HCT116 (cell line): ENCODE measurements around the gene KIFAP3. TPM values are rescaled to one million over a fixed set of nuclear protein-coding genes. Genes with fewer than 3 reads are reported as not detected.

Experiments used
- ATAC-seq: fragments of 200-7000 bp; cut with Tn5 transposase; 2 replicates; pipeline ENCODE4 v1.9.1; 2020; ENCODE audit warnings: mild to moderate bottlenecking, moderate library complexity
- BruUV-seq: library from RNA; stranded (reverse); fragments of 400-500 nt; replicated peaks from 2 replicates; lab custom pipeline; 2021; lab: Mats Ljungman, UMichigan
- CTCF ChIA-PET: fragments of 300-600 bp; sonication (Branson Sonifier 250); formaldehyde crosslinking; loops from one replicate; lab custom pipeline; 2021; ENCODE audit warnings: antibody characterized with exemption; lab: Charles Lee
- POLR2A ChIA-PET: fragments of 300-600, 350-600 bp; sonication (Branson Sonifier 250); formaldehyde crosslinking; loops from one replicate; lab custom pipeline; 2021; ENCODE audit warnings: antibody characterized with exemption; lab: Charles Lee
- RAD21 ChIA-PET, 2 experiments: fragments of 300-600 bp; sonication (Branson Sonifier 250); formaldehyde crosslinking; loops; one replicate each; lab custom pipeline; 2023; ENCODE audit warnings: low total read pairs in 2 of 2; ENCODE audit not compliant: uncharacterized antibody in 2 of 2, unreplicated experiment in 2 of 2, low non-redundant PET in 1 of 2; lab: Charles Lee
- DNase-seq: peaks from one replicate; pipeline ENCODE4 v3.0.0-alpha.2; 2010; ENCODE audit warnings: low read depth, low spot score
- H2AFZ ChIP-seq: fragments of 200-600 bp; shearing (Covaris generic), sonication (generic); 2 replicates; pipeline ENCODE4 v1.6.1; 2017; ENCODE audit warnings: low read depth, mixed run types, mixed read lengths, antibody characterized with exemption, low read length; ENCODE audit not compliant: poor library complexity, severe bottlenecking
- H3K27ac ChIP-seq: 2 replicates; pipeline ENCODE4 v1.5.1; 2012; ENCODE audit warnings: low read depth, low read length
- H3K27me3 ChIP-seq: fragments of 200-600 bp; sonication (generic); 2 replicates; pipeline ENCODE4 v1.6.1; 2016; ENCODE audit warnings: mixed run types, low read length, mixed read lengths; ENCODE audit not compliant: insufficient read depth
- H3K36me3 ChIP-seq, 2 experiments: fragments of 200-500 bp in 1 of 2; fragments of 200-600 bp in 1 of 2; sonication (Bioruptor generic) in 1 of 2; sonication (generic) in 1 of 2; 2 replicates each; pipeline versions ENCODE4 v1.5.1 to v1.6.1; 2014 to 2016; ENCODE audit warnings: low read length in 2 of 2, inconsistent platforms in 1 of 2, mixed read lengths in 1 of 2, mixed run types in 1 of 2; ENCODE audit not compliant: insufficient read depth in 2 of 2, control insufficient read depth in 1 of 2
- H3K4me1 ChIP-seq, 2 experiments: fragments of 200-600 bp in 1 of 2; sonication (generic) in 1 of 2; 2 replicates each; pipeline versions ENCODE4 v1.5.1 to v1.6.1; 2012 to 2017; ENCODE audit warnings: low read length in 2 of 2, inconsistent platforms in 1 of 2, mild to moderate bottlenecking in 1 of 2, mixed read lengths in 1 of 2, mixed run types in 1 of 2, moderate library complexity in 1 of 2; ENCODE audit not compliant: insufficient read depth in 2 of 2, control insufficient read depth in 1 of 2
- H3K4me2 ChIP-seq: fragments of 200-600 bp; sonication (generic); 2 replicates; pipeline ENCODE4 v1.6.1; 2017; ENCODE audit warnings: mixed run types, low read length, mixed read lengths
- H3K4me3 ChIP-seq, 2 experiments: fragments of 200-600 bp in 1 of 2; sonication (generic) in 1 of 2; replicated peaks in 1 of 2; 2 replicates each; pipeline ENCODE4 v1.5.1; 2011 to 2016; ENCODE audit warnings: low read length in 2 of 2, control low read depth in 1 of 2, low read depth in 1 of 2, mild to moderate bottlenecking in 1 of 2, mixed read lengths in 1 of 2, mixed run types in 1 of 2
- H3K79me2 ChIP-seq: fragments of 200-600 bp; sonication (generic); 2 replicates; pipeline ENCODE4 v1.6.1; 2017; ENCODE audit warnings: mild to moderate bottlenecking, mixed run types, low read length, moderate library complexity, mixed read lengths; ENCODE audit not compliant: insufficient read depth
- H3K9ac ChIP-seq: fragments of 200-600 bp; sonication (generic); 2 replicates; pipeline ENCODE4 v1.6.1; 2016; ENCODE audit warnings: low read length, mixed read lengths
- H3K9me2 ChIP-seq: fragments of 200-600 bp; sonication (generic), shearing (Covaris generic); 2 replicates; pipeline ENCODE4 v1.6.1; 2017; ENCODE audit warnings: mixed run types, mild to moderate bottlenecking, moderate library complexity; ENCODE audit not compliant: insufficient read depth
- H3K9me3 ChIP-seq, 2 experiments: fragments of 200-500 bp in 1 of 2; fragments of 200-600 bp in 1 of 2; sonication (Bioruptor generic) in 1 of 2; sonication (generic) in 1 of 2; 2 replicates each; pipeline ENCODE4 v1.6.1; 2014 to 2017; ENCODE audit warnings: low read length in 2 of 2, mixed read lengths in 2 of 2, inconsistent platforms in 1 of 2, low read depth in 1 of 2, mild to moderate bottlenecking in 1 of 2, mixed run types in 1 of 2, moderate library complexity in 1 of 2; ENCODE audit not compliant: control insufficient read depth in 1 of 2, insufficient read depth in 1 of 2
- H4K20me1 ChIP-seq: fragments of 200-600 bp; sonication (generic), shearing (Covaris generic); 2 replicates; pipeline ENCODE4 v1.6.1; 2017; ENCODE audit warnings: mixed run types, mild to moderate bottlenecking, moderate library complexity; ENCODE audit not compliant: insufficient read depth
- ATF3 ChIP-seq: IDR thresholded peaks from 2 replicates; pipeline ENCODE4 v1.6.1; 2012
- CBX3 ChIP-seq: IDR thresholded peaks from 2 replicates; pipeline ENCODE4 v1.6.1; 2012; ENCODE audit warnings: low read depth
- JUND ChIP-seq: IDR thresholded peaks from 2 replicates; pipeline ENCODE4 v1.6.1; 2012
- POLR2AphosphoS5 ChIP-seq: IDR thresholded peaks from 2 replicates; pipeline ENCODE4 v1.6.1; 2011; ENCODE audit warnings: mild to moderate bottlenecking, low read depth, low read length, moderate library complexity
- RAD21 ChIP-seq: IDR thresholded peaks from 2 replicates; pipeline ENCODE4 v1.6.1; 2012; ENCODE audit warnings: low read depth, mild to moderate bottlenecking
- SRF ChIP-seq: IDR thresholded peaks from 2 replicates; pipeline ENCODE4 v1.6.1; 2012; ENCODE audit warnings: low read depth
- TCF7L2 ChIP-seq: IDR thresholded peaks from 2 replicates; pipeline ENCODE4 v1.7.0; 2011; ENCODE audit warnings: borderline replicate concordance, inconsistent platforms; ENCODE audit not compliant: insufficient read depth, insufficient read length; ENCODE audit errors: extremely low read depth
- ZBTB33 ChIP-seq: IDR thresholded peaks from 2 replicates; pipeline ENCODE4 v1.6.1; 2011; ENCODE audit warnings: mild to moderate bottlenecking, low read length, moderate library complexity; ENCODE audit not compliant: insufficient replicate concordance; ENCODE audit errors: extremely low read depth
- ZFX ChIP-seq: fragments of 450-650 bp; IDR thresholded peaks from 2 replicates; pipeline ENCODE4 v1.6.1; 2017
- intact Hi-C: fragments of 100-400 bp; cut with micrococcal nuclease; formaldehyde crosslinking; loops from 2 replicates; pipeline ENCODE4 v1.10.0; 2022
- total RNA-seq: library from RNA; stranded (reverse); gene quantifications from one replicate; pipeline ENCODE4 v1.2.1, GENCODE V29; 2021; ENCODE audit not compliant: unreplicated experiment
- TF ChIP-seq, protein P1 (sequence below), 3 experiments: fragments of 200-600 bp in 1 of 3; sonication (generic) in 1 of 3; IDR thresholded peaks in 2 of 3; conservative IDR thresholded peaks in 1 of 3; 2 replicates each; pipeline ENCODE4 v1.5.1; 2012 to 2017; ENCODE audit warnings: low read depth in 2 of 3, low read length in 2 of 3, antibody characterized with exemption in 1 of 3, borderline replicate concordance in 1 of 3, control low read depth in 1 of 3, mild to moderate bottlenecking in 1 of 3, mixed read lengths in 1 of 3, mixed run types in 1 of 3, moderate library complexity in 1 of 3; ENCODE audit not compliant: insufficient read depth in 1 of 3

Gene KIFAP3
- total RNA-seq, 1 experiment from 2014 or later: 10.8 TPM

- DNase-seq (no peak), ATAC-seq (no peak)
- intact Hi-C loops: no loop called here
- ChIA-PET CTCF (no interaction called here), RAD21 (no interaction called here), POLR2A (no interaction called here)
- Histone ChIP-seq H3K9me3 (no peaks in the 10 kb centered on the region), H3K9ac (no peak overlapping the region), H3K4me3 (no peak overlapping the region), H3K36me3 (no peaks in the 10 kb centered on the region), H4K20me1 (no peaks in the 10 kb centered on the region), H3K27me3 (no peaks in the 10 kb centered on the region), H3K27ac (no peak overlapping the region), H3K4me1 (no peaks in the 10 kb centered on the region), H3K4me2 (no peak overlapping the region), H3K79me2 (no peaks in the 10 kb centered on the region), H3K9me2 (no peaks in the 10 kb centered on the region), H2AFZ (no peak overlapping the region)
- BruUV-seq: no TSS peak
- TF ChIP-seq ZFX: no peak
- no peak for TF ChIP-seq JUND
- TF ChIP-seq TCF7L2: no peak
- TF ChIP-seq ATF3: no peak
- TF ChIP-seq POLR2AphosphoS5: no peak
- no peak for TF ChIP-seq ZBTB33
- no peak for TF ChIP-seq CBX3
- TF ChIP-seq SRF: no peak
- TF ChIP-seq RAD21: no peak
- TF ChIP-seq, protein P1, sequence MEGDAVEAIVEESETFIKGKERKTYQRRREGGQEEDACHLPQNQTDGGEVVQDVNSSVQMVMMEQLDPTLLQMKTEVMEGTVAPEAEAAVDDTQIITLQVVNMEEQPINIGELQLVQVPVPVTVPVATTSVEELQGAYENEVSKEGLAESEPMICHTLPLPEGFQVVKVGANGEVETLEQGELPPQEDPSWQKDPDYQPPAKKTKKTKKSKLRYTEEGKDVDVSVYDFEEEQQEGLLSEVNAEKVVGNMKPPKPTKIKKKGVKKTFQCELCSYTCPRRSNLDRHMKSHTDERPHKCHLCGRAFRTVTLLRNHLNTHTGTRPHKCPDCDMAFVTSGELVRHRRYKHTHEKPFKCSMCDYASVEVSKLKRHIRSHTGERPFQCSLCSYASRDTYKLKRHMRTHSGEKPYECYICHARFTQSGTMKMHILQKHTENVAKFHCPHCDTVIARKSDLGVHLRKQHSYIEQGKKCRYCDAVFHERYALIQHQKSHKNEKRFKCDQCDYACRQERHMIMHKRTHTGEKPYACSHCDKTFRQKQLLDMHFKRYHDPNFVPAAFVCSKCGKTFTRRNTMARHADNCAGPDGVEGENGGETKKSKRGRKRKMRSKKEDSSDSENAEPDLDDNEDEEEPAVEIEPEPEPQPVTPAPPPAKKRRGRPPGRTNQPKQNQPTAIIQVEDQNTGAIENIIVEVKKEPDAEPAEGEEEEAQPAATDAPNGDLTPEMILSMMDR (IDR thresholded peaks at IDR 0.05 in 2 of 3, conservative IDR thresholded peaks at IDR 0.05 in 1 of 3; ENCODE audit: borderline replicate concordance in 1 of 3, insufficient read depth in 1 of 3, low read depth in 2 of 3, low read length in 2 of 3): no peak
Observed at GRCh38 chr1:170044187-170044586, 30.3 kb downstream of the KIFAP3 start.
